ENCODE data around the gene SDK1.

SDK1 gene

DNA sequence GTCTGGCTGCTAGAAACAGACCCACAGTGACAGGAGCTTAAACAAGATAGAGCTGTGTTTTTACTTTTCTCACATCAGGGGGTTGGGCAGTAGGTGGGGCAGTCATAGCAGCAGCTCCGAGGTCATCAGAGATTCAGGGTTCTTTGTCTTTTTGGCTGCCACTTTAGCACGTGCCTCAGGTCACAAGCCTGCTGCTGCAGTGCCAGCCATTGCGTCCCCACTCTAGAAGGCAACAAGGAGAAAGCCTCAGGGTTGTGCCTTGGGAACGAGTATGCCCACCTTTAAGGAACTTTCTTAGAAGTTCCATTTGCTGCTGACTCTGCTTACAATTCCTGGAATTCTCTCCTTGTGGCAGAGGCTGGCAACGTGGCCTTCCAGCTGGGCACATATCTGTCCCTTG is 720.4 kb downstream of the SDK1 start:
- H3K4me3 ChIP-seq (ENCODE audit: low read depth, low read length) = no peak overlapping the region
- in situ Hi-C loops (cut with HindIII; ENCODE audit: low sequenced_read_pairs) = no loop called here
- TF ChIP-seq, protein P1, sequence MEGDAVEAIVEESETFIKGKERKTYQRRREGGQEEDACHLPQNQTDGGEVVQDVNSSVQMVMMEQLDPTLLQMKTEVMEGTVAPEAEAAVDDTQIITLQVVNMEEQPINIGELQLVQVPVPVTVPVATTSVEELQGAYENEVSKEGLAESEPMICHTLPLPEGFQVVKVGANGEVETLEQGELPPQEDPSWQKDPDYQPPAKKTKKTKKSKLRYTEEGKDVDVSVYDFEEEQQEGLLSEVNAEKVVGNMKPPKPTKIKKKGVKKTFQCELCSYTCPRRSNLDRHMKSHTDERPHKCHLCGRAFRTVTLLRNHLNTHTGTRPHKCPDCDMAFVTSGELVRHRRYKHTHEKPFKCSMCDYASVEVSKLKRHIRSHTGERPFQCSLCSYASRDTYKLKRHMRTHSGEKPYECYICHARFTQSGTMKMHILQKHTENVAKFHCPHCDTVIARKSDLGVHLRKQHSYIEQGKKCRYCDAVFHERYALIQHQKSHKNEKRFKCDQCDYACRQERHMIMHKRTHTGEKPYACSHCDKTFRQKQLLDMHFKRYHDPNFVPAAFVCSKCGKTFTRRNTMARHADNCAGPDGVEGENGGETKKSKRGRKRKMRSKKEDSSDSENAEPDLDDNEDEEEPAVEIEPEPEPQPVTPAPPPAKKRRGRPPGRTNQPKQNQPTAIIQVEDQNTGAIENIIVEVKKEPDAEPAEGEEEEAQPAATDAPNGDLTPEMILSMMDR (IDR thresholded peaks at IDR 0.05; ENCODE audit: low read depth, low read length, missing control alignments) = no peak
- DNase-seq (ENCODE audit: low read depth) = no peak

DNA sequence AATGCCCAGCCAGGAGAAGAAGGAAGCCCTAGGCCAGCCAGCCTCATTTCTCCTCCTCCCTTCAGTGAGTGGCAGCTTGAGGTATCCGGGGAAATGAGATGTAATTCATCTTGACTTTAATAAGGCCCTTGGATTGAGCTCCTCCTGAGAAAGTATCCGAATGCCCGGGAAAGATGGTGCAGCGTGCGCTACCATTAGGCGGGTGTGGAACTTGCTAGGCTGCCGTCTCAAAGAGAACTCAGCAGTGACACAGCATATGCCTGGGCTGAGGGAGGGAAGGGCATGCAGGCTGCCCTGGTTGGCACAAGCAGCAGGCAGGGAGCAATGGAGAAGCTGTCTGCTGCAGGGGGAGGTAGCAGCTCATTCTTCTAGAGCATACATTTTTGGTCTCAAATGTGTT is 721.2 kb downstream of the SDK1 start:
- in situ Hi-C loops (cut with HindIII; ENCODE audit: low sequenced_read_pairs) = no loop called here
- TF ChIP-seq, protein P1 (IDR thresholded peaks at IDR 0.05; ENCODE audit: low read depth, low read length, missing control alignments) = no peak
- H3K4me3 ChIP-seq (ENCODE audit: low read depth, low read length) = no peak overlapping the region
- no peak for DNase-seq (ENCODE audit: low read depth)

DNA sequence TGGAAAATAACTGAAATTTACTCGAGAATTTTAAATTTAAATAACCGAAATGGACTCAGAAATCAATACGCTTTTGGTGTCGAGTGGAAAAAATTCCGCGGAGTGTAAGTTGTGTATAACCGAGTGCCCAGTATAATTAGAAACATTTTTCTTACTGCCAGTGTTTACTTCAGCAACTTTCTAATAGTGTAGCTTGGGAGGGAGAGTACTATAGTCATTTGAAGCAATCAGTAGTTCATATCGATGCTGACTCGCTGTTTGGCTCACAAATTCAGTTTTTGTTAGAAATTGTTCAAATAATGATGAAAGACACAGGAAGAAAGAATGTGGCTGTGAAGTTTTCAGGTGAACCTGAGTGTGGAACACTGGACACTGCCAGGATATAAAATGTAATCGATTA is 722.5 kb downstream of the SDK1 start:
- DNase-seq (ENCODE audit: low read depth) = no peak
- H3K4me3 ChIP-seq (ENCODE audit: low read depth, low read length) = no peak overlapping the region
- TF ChIP-seq, protein P1 (IDR thresholded peaks at IDR 0.05; ENCODE audit: low read depth, low read length, missing control alignments) = no peak
- in situ Hi-C loops (cut with HindIII; ENCODE audit: low sequenced_read_pairs) = no loop called here

DNA sequence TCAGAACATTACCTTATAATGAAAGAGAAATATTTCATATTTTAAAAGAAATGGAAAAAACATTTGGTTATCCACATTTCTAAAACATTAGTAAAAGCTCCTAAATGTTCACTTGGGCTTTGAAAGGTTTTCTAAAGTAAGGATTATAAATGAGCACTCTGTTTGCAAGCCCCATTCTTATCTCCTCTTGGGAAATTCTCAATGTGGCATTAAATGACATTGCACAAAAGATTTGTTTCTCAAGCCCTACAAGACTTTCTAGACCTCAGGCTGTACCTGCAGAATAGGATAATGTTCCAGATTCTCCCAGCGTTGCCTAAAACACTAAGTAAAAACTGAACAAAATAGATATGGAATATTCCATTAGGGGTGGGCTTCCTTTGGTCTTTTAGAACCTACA is 723.1 kb downstream of the SDK1 start:
- DNase-seq (ENCODE audit: low read depth) = no peak
- TF ChIP-seq, protein P1 (IDR thresholded peaks at IDR 0.05; ENCODE audit: low read depth, low read length, missing control alignments) = no peak
- in situ Hi-C loops (cut with HindIII; ENCODE audit: low sequenced_read_pairs) = no loop called here
- no peak overlapping the region for H3K4me3 ChIP-seq (ENCODE audit: low read depth, low read length)

DNA sequence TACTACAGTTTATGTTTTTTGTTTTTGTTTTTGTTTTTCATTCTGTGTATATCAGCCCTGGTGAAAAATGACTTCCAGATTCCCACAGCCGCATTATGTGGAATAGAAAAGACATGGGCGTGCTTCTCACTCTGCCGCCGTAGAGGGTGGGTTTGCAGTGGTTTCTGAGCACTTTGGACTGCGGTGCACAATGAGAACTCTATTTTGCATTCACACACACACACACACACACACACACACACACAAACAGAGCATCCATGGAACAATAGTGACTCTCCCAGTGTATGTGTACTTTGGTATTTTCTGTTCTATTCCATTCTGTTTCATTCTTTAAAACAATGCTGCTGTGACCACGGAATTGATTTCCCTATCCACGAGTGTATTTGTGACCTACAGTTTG is 723.8 kb downstream of the SDK1 start:
- TF ChIP-seq, protein P1 (IDR thresholded peaks at IDR 0.05; ENCODE audit: low read depth, low read length, missing control alignments) = no peak
- H3K4me3 ChIP-seq (ENCODE audit: low read depth, low read length) = no peak overlapping the region
- in situ Hi-C loops (cut with HindIII; ENCODE audit: low sequenced_read_pairs) = no loop called here
- DNase-seq (ENCODE audit: low read depth) = no peak

DNA sequence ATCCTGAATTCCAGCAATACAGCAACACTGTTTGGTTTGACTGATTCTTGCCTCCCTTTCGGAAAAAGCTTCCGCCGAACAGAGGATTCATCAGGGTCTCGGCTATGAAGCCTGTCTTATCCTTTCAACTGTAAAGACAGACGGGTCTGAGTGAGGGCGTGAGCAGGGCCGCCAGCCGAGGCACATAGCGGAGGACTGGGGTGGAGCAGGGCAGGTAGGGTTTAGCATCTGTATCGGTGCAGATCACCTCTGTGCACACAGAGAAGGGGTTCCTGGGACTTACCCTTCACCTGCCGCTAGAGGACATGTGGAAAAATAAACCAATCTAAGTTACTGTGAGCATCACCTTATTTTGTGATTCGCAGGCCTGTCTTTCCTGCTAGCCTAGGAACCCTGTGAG is 724.2 kb downstream of the SDK1 start:
- TF ChIP-seq, protein P1 (IDR thresholded peaks at IDR 0.05; ENCODE audit: low read depth, low read length, missing control alignments) = no peak

More for the DNA sequence above, 724.2 kb downstream of the SDK1 start:
- in situ Hi-C loops (cut with HindIII; ENCODE audit: low sequenced_read_pairs) = no loop called here
- H3K4me3 ChIP-seq (ENCODE audit: low read depth, low read length) = no peak overlapping the region
- no peak for DNase-seq (ENCODE audit: low read depth)

All from astrocyte of the cerebellum (primary cell).